Keratinocyte (primary cell): ENCODE results near the gene C15orf61. TPM values are rescaled to one million over a fixed set of nuclear protein-coding genes. Genes with fewer than 3 reads are reported as not detected.
A peak's percentile ranks its signal among the peaks of the same experiment; 100 is the strongest.

Experiments used
- DNase-seq: peaks from one replicate; pipeline ENCODE4 v3.0.0-alpha.2; 2011; ENCODE audit warnings: low read depth, missing footprints, low spot score
- FAIRE-seq: peaks from 2 replicates; lab custom pipeline; 2011; peaks lifted over from hg19 to GRCh38; lab: Jason Lieb, UNC
- H2AFZ ChIP-seq: 2 replicates; pipeline ENCODE4 v1.6.0; 2012; ENCODE audit warnings: low read length, control low read depth, inconsistent platforms; ENCODE audit not compliant: control insufficient read depth
- H3K27ac ChIP-seq: 2 replicates; pipeline ENCODE4 v1.5.1; 2011; ENCODE audit warnings: low read length; ENCODE audit not compliant: control insufficient read depth, insufficient read depth
- H3K27me3 ChIP-seq: 3 replicates; pipeline ENCODE4 v1.6.0; 2011; ENCODE audit warnings: low read length; ENCODE audit not compliant: control insufficient read depth, insufficient read depth; ENCODE audit errors: extremely low read depth
- H3K36me3 ChIP-seq, 2 experiments: 2 replicates in 1 of 2; 3 replicates in 1 of 2; pipeline ENCODE4 v1.5.1; 2011; ENCODE audit warnings: low read length in 2 of 2, mild to moderate bottlenecking in 1 of 2; ENCODE audit not compliant: control insufficient read depth in 2 of 2, insufficient read depth in 2 of 2; ENCODE audit errors: extremely low read depth in 1 of 2
- H3K4me1 ChIP-seq: 3 replicates; pipeline ENCODE4 v1.5.1; 2011; ENCODE audit warnings: low read length; ENCODE audit not compliant: control insufficient read depth, insufficient read depth; ENCODE audit errors: extremely low read depth
- H3K4me2 ChIP-seq: 3 replicates; pipeline ENCODE4 v1.6.0; 2011; ENCODE audit warnings: low read depth, low read length; ENCODE audit not compliant: control insufficient read depth, insufficient read depth; ENCODE audit errors: extremely low read depth
- H3K4me3 ChIP-seq, 3 experiments: fragments of 200-600 bp in 1 of 3; sonication (generic) in 1 of 3; 2 replicates in 2 of 3; 3 replicates in 1 of 3; pipeline ENCODE4 v1.5.1; 2011 to 2016; ENCODE audit warnings: low read length in 3 of 3, mild to moderate bottlenecking in 3 of 3, control low read depth in 2 of 3, inconsistent platforms in 1 of 3, low read depth in 1 of 3, mixed read lengths in 1 of 3, mixed run types in 1 of 3, moderate library complexity in 1 of 3; ENCODE audit not compliant: control insufficient read depth in 2 of 3, insufficient read depth in 2 of 3; ENCODE audit errors: extremely low read depth in 1 of 3
- H3K79me2 ChIP-seq: 2 replicates; pipeline ENCODE4 v1.6.0; 2012; ENCODE audit warnings: low read length; ENCODE audit not compliant: control insufficient read depth, insufficient read depth
- H3K9ac ChIP-seq: 3 replicates; pipeline ENCODE4 v1.6.0; 2011; ENCODE audit warnings: low read length; ENCODE audit not compliant: control insufficient read depth, insufficient read depth; ENCODE audit errors: extremely low read depth
- H3K9me1 ChIP-seq: 3 replicates; pipeline ENCODE4 v1.6.0; 2011; ENCODE audit warnings: low read length; ENCODE audit not compliant: control insufficient read depth, insufficient read depth; ENCODE audit errors: extremely low read depth
- H3K9me3 ChIP-seq: 2 replicates; pipeline ENCODE4 v1.5.1; 2012; ENCODE audit warnings: low read depth, low read length; ENCODE audit not compliant: control insufficient read depth
- H4K20me1 ChIP-seq: 3 replicates; pipeline ENCODE4 v1.6.0; 2011; ENCODE audit warnings: low read length; ENCODE audit not compliant: control insufficient read depth, insufficient read depth; ENCODE audit errors: extremely low read depth
- EZH2 ChIP-seq: IDR thresholded peaks from one replicate; pipeline ENCODE4 v1.6.1; 2012; ENCODE audit warnings: inconsistent platforms, mild to moderate bottlenecking, low read length, moderate library complexity
- dilution Hi-C: fragments of 300-500 bp; cut with MboI; formaldehyde crosslinking; loops from one replicate; pipeline ENCODE4 v1.7.0; 2020; ENCODE audit warnings: low sequenced_read_pairs; ENCODE audit not compliant: extremely low pct_ligation_motif_present
- polyA plus RNA-seq, 5 experiments: library from polyadenylated mRNA; depleted of rRNA in 3 of 5; stranded (reverse) in 3 of 5; stranded (forward) in 1 of 5; unstranded in 1 of 5; fragments of >200 nt; gene quantifications; 1 replicate in 1 of 5; 2 replicates in 3 of 5; 3 replicates in 1 of 5; pipeline versions ENCODE4 v1.2.1 to v1.2.3, GENCODE V29; 2011 to 2012; ENCODE audit warnings: missing spikeins in 2 of 5, low read depth in 1 of 5, low replicate concordance in 1 of 5
- TF ChIP-seq, protein P1 (sequence below), 3 experiments: IDR thresholded peaks in 1 of 3; conservative IDR thresholded peaks in 1 of 3; optimal IDR thresholded peaks in 1 of 3; 2 replicates in 2 of 3; 3 replicates in 1 of 3; pipeline versions ENCODE3 to v1.5.1; 2011; ENCODE audit warnings: low read length in 3 of 3, mild to moderate bottlenecking in 3 of 3, moderate library complexity in 2 of 3, control low read depth in 1 of 3, inconsistent platforms in 1 of 3; ENCODE audit not compliant: insufficient read depth in 2 of 3; ENCODE audit errors: extremely low read depth in 1 of 3

C15orf61 gene
- polyA plus RNA-seq, 1 donor (not counting 4 experiments of a cell fraction or from before 2014, with no cell fraction given): 2.6 TPM

DNA sequence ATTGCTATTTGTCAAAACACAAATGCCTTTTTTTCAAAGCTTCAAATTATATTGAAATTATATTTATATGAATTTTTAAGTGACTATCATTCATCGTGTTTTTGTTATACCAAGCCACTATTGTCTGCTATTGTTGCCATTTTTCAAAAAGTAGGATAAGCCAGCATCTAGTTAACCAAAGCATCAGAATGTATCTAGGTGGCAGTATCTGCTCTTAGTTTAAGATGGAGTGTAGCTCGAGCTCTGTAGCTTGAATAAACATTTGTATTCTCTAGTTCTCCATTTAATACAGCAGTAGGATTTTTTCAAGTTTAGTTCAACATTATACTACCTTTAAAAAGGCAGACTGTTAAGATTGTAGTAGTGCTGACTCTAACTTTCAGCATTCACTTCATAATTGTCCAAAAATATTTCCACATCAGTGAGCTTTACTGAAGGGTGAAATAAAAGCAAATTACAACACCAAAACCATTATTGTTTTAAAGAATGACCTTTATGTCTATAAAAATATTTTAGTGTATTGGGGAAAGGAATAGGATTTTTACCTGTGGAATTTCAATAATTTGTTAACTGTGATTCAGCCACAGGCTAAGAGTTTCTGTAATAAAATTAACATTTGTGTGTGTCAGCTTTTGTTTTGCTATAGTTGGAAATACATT, 19.6 kb upstream of the C15orf61 start:
- peak; percentile 29 for FAIRE-seq
- no peaks in the 10 kb centered on the region for H3K4me1 ChIP-seq
- no peak overlapping the region for H3K9ac ChIP-seq
- H3K27me3 ChIP-seq: no peaks in the 10 kb centered on the region
- H3K27ac ChIP-seq: no peak overlapping the region
- H3K4me2 ChIP-seq: no peak overlapping the region
- no peak overlapping the region for H3K4me3 ChIP-seq
- H3K9me1 ChIP-seq: no peaks in the 10 kb centered on the region
- no peaks in the 10 kb centered on the region for H3K36me3 ChIP-seq
- DNase-seq: no peak
- H2AFZ ChIP-seq: no peak overlapping the region
- no peaks in the 10 kb centered on the region for H4K20me1 ChIP-seq
- H3K79me2 ChIP-seq: no peaks in the 10 kb centered on the region
- dilution Hi-C loops: no loop called here
- TF ChIP-seq EZH2: no peak
- TF ChIP-seq, protein P1, sequence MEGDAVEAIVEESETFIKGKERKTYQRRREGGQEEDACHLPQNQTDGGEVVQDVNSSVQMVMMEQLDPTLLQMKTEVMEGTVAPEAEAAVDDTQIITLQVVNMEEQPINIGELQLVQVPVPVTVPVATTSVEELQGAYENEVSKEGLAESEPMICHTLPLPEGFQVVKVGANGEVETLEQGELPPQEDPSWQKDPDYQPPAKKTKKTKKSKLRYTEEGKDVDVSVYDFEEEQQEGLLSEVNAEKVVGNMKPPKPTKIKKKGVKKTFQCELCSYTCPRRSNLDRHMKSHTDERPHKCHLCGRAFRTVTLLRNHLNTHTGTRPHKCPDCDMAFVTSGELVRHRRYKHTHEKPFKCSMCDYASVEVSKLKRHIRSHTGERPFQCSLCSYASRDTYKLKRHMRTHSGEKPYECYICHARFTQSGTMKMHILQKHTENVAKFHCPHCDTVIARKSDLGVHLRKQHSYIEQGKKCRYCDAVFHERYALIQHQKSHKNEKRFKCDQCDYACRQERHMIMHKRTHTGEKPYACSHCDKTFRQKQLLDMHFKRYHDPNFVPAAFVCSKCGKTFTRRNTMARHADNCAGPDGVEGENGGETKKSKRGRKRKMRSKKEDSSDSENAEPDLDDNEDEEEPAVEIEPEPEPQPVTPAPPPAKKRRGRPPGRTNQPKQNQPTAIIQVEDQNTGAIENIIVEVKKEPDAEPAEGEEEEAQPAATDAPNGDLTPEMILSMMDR (optimal IDR thresholded peaks at IDR 0.05 in 1 of 3, IDR thresholded peaks at IDR 0.05 in 1 of 3, conservative IDR thresholded peaks at IDR 0.05 in 1 of 3; ENCODE audit: extremely low read depth in 1 of 3, insufficient read depth in 2 of 3, low read length in 3 of 3): no peak
- H3K9me3 ChIP-seq: no peaks in the 10 kb centered on the region

DNA sequence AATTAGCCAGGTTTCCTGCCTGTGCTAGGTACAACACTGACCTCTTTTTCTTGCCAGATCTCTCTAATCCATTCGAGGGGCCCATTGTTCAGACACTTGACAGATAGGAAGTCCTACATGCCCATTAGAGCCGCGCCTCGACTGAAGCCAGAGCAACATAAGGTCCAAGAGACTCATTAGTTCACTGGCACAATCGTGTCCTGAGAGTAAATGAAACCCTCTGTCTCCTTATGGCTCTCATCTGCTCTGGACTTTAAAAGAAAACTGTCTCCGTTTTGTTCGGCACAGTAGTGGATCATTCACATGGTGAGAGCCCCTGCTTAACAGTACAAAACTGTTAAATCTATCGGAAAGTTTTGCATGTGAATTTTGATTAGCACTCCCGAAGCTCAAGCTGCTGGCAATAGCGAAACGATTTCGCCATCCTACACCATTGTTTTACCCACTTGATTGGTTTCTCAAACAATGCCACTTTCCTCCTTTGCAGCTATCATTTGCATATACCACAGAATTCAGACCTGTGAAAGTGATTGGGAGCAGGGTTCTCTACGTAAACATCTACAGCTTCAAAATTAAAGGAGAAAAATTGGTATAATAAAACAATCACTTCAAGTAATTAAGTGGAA, 19.0 kb upstream of the C15orf61 start:
- Histone ChIP-seq H3K79me2 (no peaks in the 10 kb centered on the region), H3K4me3 (no peak overlapping the region), H3K36me3 (no peaks in the 10 kb centered on the region), H3K4me2 (no peak overlapping the region), H3K9me1 (no peaks in the 10 kb centered on the region), H4K20me1 (no peaks in the 10 kb centered on the region), H2AFZ (no peak overlapping the region), H3K27ac (no peak overlapping the region), H3K9ac (no peak overlapping the region), H3K9me3 (no peaks in the 10 kb centered on the region), H3K4me1 (no peaks in the 10 kb centered on the region), H3K27me3 (no peaks in the 10 kb centered on the region)
- DNase-seq (no peak), FAIRE-seq (no peak)
- dilution Hi-C loops: no loop called here
- TF ChIP-seq, protein P1 (optimal IDR thresholded peaks at IDR 0.05 in 1 of 3, IDR thresholded peaks at IDR 0.05 in 1 of 3, conservative IDR thresholded peaks at IDR 0.05 in 1 of 3; ENCODE audit: extremely low read depth in 1 of 3, insufficient read depth in 2 of 3, low read length in 3 of 3): no peak
- TF ChIP-seq EZH2: no peak
